A673 (cell line): ENCODE results near the gene RSAD1. TPM values are rescaled to one million over a fixed set of nuclear protein-coding genes. Genes with fewer than 3 reads are reported as not detected.

ENCODE experiments used
- BruUV-seq: library from RNA; stranded (reverse); fragments of 400-500 nt; replicated peaks from 2 replicates; lab custom pipeline; 2021; lab: Mats Ljungman, UMichigan
- CTCF ChIA-PET: fragments of 300-600 bp; sonication (Branson Sonifier 250); formaldehyde crosslinking; loops from one replicate; lab custom pipeline; 2022; ENCODE audit warnings: antibody characterized with exemption; lab: Charles Lee
- POLR2A ChIA-PET: fragments of 300-600 bp; sonication (Branson Sonifier 250); formaldehyde crosslinking; loops from one replicate; lab custom pipeline; 2022; ENCODE audit warnings: antibody characterized with exemption; ENCODE audit not compliant: low non-redundant PET; lab: Charles Lee
- DNase-seq: peaks from one replicate; pipeline ENCODE4 v3.0.0-alpha.2; 2015; ENCODE audit warnings: low spot score
- H3K27ac ChIP-seq: fragments of 200-600 bp; sonication (generic); 2 replicates; pipeline ENCODE4 v1.5.1; 2016; ENCODE audit warnings: mixed run types, low read depth, mild to moderate bottlenecking, mixed read lengths, antibody characterized with exemption, low read length; ENCODE audit not compliant: poor library complexity, severe bottlenecking
- H3K27me3 ChIP-seq: fragments of 200-600 bp; sonication (generic); replicated peaks from 2 replicates; pipeline ENCODE4 v1.6.1; 2017; ENCODE audit warnings: mixed run types, low read depth, mild to moderate bottlenecking, mixed read lengths, antibody characterized with exemption, low read length; ENCODE audit not compliant: insufficient read depth, poor library complexity
- H3K36me3 ChIP-seq: fragments of 200-600 bp; sonication (generic); 2 replicates; pipeline ENCODE4 v1.6.1; 2016; ENCODE audit warnings: mixed run types, mild to moderate bottlenecking, mixed read lengths, antibody characterized with exemption, low read length; ENCODE audit not compliant: insufficient read depth, poor library complexity, severe bottlenecking
- H3K4me1 ChIP-seq: fragments of 200-600 bp; sonication (generic); 2 replicates; pipeline ENCODE4 v1.6.1; 2017; ENCODE audit warnings: mixed run types, mild to moderate bottlenecking, mixed read lengths, antibody characterized with exemption, low read length; ENCODE audit not compliant: insufficient read depth, poor library complexity, severe bottlenecking
- H3K4me3 ChIP-seq: fragments of 200-600 bp; sonication (generic); 2 replicates; pipeline ENCODE4 v1.5.1; 2016; ENCODE audit warnings: low read depth, mixed run types, mild to moderate bottlenecking, mixed read lengths, low read length; ENCODE audit not compliant: poor library complexity, severe bottlenecking
- H3K9me3 ChIP-seq: fragments of 200-600 bp; sonication (generic); 2 replicates; pipeline ENCODE4 v1.6.1; 2016; ENCODE audit warnings: mixed run types, low read depth, mild to moderate bottlenecking, mixed read lengths, antibody characterized with exemption, low read length; ENCODE audit not compliant: poor library complexity, severe bottlenecking
- EZH2 ChIP-seq: fragments of 200-600 bp; sonication (generic); IDR thresholded peaks from 2 replicates; pipeline ENCODE4 v1.6.1; 2017; ENCODE audit warnings: borderline replicate concordance, low read depth, mild to moderate bottlenecking, mixed read lengths, antibody characterized with exemption, low read length; ENCODE audit not compliant: poor library complexity, severe bottlenecking
- intact Hi-C: fragments of 100-400 bp; cut with micrococcal nuclease; formaldehyde crosslinking; loops from one replicate; pipeline ENCODE4 v1.10.0; 2022; ENCODE audit not compliant: unreplicated experiment
- total RNA-seq: library from RNA; stranded (reverse); gene quantifications from 2 replicates; pipeline ENCODE4 v1.2.3, GENCODE V29; 2021
- TF ChIP-seq, protein P1 (sequence below): fragments of 300-800, 200-600 bp; sonication (generic); conservative IDR thresholded peaks from 2 replicates; pipeline ENCODE4 v1.5.1; 2017; ENCODE audit warnings: low read depth, mild to moderate bottlenecking, antibody characterized with exemption, low read length, moderate library complexity, mixed read lengths

Gene RSAD1
- total RNA-seq, 1 experiment from 2014 or later, result 44.3 TPM

GRCh38 chr17:50502301-50502990, 23.8 kb downstream of the RSAD1 start:
- Histone ChIP-seq H3K4me1 (no peaks in the 10 kb centered on the region), H3K9me3 (no peaks in the 10 kb centered on the region), H3K36me3 (no peaks in the 10 kb centered on the region), H3K4me3 (no peak overlapping the region), H3K27me3 (no peaks in the 10 kb centered on the region), H3K27ac (no peak overlapping the region)
- BruUV-seq, result no TSS peak
- CTCF ChIA-PET, result no interaction called here
- no peak for DNase-seq
- intact Hi-C loops, result no loop called here
- TF ChIP-seq EZH2, result no peak
- TF ChIP-seq, protein P1, sequence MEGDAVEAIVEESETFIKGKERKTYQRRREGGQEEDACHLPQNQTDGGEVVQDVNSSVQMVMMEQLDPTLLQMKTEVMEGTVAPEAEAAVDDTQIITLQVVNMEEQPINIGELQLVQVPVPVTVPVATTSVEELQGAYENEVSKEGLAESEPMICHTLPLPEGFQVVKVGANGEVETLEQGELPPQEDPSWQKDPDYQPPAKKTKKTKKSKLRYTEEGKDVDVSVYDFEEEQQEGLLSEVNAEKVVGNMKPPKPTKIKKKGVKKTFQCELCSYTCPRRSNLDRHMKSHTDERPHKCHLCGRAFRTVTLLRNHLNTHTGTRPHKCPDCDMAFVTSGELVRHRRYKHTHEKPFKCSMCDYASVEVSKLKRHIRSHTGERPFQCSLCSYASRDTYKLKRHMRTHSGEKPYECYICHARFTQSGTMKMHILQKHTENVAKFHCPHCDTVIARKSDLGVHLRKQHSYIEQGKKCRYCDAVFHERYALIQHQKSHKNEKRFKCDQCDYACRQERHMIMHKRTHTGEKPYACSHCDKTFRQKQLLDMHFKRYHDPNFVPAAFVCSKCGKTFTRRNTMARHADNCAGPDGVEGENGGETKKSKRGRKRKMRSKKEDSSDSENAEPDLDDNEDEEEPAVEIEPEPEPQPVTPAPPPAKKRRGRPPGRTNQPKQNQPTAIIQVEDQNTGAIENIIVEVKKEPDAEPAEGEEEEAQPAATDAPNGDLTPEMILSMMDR, result no peak
- POLR2A ChIA-PET, result interaction anchor here (0.6 kb wide), 1 partner anchor 23 kb away, joined by 4 read pairs; no protein-coding TSS in a partner anchor

DNA sequence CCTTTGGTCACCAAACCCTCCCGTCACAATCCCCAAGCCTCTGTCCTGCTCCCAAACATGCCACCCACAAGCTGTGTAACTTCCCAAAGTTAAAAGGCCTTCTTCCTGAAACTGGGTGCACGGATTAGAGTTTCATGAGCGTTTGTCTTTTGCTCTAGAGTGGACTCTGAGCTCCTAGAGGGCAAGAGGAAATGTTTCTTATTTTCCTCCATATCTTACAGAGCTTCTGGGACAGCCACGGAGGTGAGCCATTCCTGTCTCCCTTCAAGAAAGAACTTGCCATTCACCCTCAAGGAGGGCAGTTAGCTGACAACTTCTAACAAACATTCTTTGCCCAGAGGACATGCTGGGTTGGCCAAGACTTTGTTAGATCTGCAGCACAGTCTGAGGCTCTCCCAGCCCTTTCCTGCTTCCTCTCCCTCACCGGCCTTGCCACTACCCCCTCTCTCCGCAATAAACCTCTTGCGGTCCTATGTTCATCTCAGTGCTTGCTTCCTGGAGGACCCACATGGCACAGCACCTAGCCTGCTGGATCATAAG, 27.0 kb downstream of the RSAD1 start:
- Histone ChIP-seq H3K27me3 (no peaks in the 10 kb centered on the region), H3K27ac (no peak overlapping the region), H3K4me3 (no peak overlapping the region), H3K36me3 (no peaks in the 10 kb centered on the region), H3K9me3 (no peaks in the 10 kb centered on the region), H3K4me1 (peaks cover 6% of the 10 kb centered on the region)
- intact Hi-C loops, result no loop called here
- ChIA-PET CTCF (interaction anchor here (0.8 kb wide), 1 partner anchor 16 kb away, joined by 3 read pairs; no protein-coding TSS in a partner anchor), POLR2A (no interaction called here)
- TF ChIP-seq, protein P1, result no peak
- TF ChIP-seq EZH2, result no peak
- BruUV-seq, result no TSS peak
- DNase-seq, result no peak

DNA sequence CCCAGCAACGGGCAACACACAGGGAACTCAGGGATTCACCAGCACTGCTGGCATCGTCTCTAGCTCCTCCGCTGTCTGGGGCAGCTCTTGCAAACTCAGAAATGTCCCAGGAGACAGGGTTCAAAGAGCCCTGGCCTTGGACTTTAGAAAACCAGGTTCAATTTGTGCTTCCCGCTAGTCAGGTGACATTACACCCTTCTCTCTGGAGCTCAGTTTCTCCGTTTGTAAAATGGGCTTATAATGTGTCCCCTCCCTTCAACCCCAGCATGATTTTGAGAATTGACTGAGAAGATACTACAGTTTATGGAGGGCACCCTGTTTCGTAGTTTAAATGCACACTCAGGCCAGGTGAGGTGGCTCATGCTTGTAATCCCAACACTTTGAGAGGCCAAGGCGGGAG, 27.6 kb downstream of the RSAD1 start:
- H3K36me3 ChIP-seq, result no peaks in the 10 kb centered on the region
- no peak for TF ChIP-seq EZH2
- TF ChIP-seq, protein P1, result no peak
- no peaks in the 10 kb centered on the region for H3K27me3 ChIP-seq
- ChIA-PET POLR2A (no interaction called here), CTCF (no interaction called here)
- H3K4me1 ChIP-seq, result peaks cover 6% of the 10 kb centered on the region
- H3K4me3 ChIP-seq, result no peak overlapping the region
- intact Hi-C loops, result no loop called here
- no peaks in the 10 kb centered on the region for H3K9me3 ChIP-seq
- no TSS peak for BruUV-seq
- DNase-seq, result no peak
- no peak overlapping the region for H3K27ac ChIP-seq
